Parathyroid adenoma (tissue), 2 donors: ENCODE data around the gene BTBD10.
A peak's percentile ranks its signal among the peaks of the same experiment; 100 is the strongest.

Experiments
- H2AFZ ChIP-seq: fragments of 300-600 bp; sonication (generic); one replicate; pipeline ENCODE4 v1.7.0; 2017; ENCODE audit warnings: antibody characterized with exemption, mild to moderate bottlenecking
- H3K27ac ChIP-seq: fragments of 300-600 bp; sonication (generic); one replicate; pipeline ENCODE4 v1.7.0; 2017
- H3K27me3 ChIP-seq: fragments of 300-600 bp; sonication (generic); one replicate; pipeline ENCODE4 v1.7.0; 2017; ENCODE audit warnings: low read length; ENCODE audit not compliant: control insufficient read depth, insufficient read depth
- H3K36me3 ChIP-seq: fragments of 300-600 bp; sonication (generic); one replicate; pipeline ENCODE4 v1.7.0; 2017; ENCODE audit warnings: low read length; ENCODE audit not compliant: control insufficient read depth, insufficient read depth
- H3K4me1 ChIP-seq: fragments of 300-600 bp; sonication (generic); one replicate; pipeline ENCODE4 v1.7.0; 2017; ENCODE audit warnings: control low read depth
- H3K4me2 ChIP-seq: fragments of 300-600 bp; sonication (generic); one replicate; pipeline ENCODE4 v1.7.0; 2017; ENCODE audit warnings: low read length
- H3K4me3 ChIP-seq: fragments of 300-600 bp; sonication (generic); one replicate; pipeline ENCODE4 v1.7.0; 2017; ENCODE audit warnings: low read depth, low read length
- H3K79me2 ChIP-seq: fragments of 300-600 bp; sonication (generic); one replicate; pipeline ENCODE4 v1.7.0; 2017; ENCODE audit warnings: control low read depth
- H3K9ac ChIP-seq: fragments of 300-600 bp; sonication (generic); one replicate; pipeline ENCODE4 v1.7.0; 2017; ENCODE audit warnings: mild to moderate bottlenecking
- H3K9me3 ChIP-seq: fragments of 300-600 bp; sonication (generic); one replicate; pipeline ENCODE4 v1.7.0; 2017; ENCODE audit warnings: low read length; ENCODE audit not compliant: control insufficient read depth
- CTCF ChIP-seq: fragments of 300-600 bp; sonication (generic); IDR thresholded peaks from one replicate; pipeline ENCODE4 v1.7.0; 2017; ENCODE audit warnings: antibody characterized with exemption, mild to moderate bottlenecking
- donor health status: primary hyperparathyroidism.

BTBD10 gene

GRCh38 chr11:13346470-13346869 lies 116.6 kb downstream of the BTBD10 start:
- no peaks in the 10 kb centered on the region for H3K36me3 ChIP-seq
- no peak for TF ChIP-seq CTCF
- no peak overlapping the region for H3K27ac ChIP-seq

GRCh38 chr11:13344818-13345217 lies 118.2 kb downstream of the BTBD10 start:
- no peak overlapping the region for H3K4me2 ChIP-seq
- H3K4me3 ChIP-seq = no peak overlapping the region
- no peak overlapping the region for H3K27ac ChIP-seq
- H2AFZ ChIP-seq = no peak overlapping the region
- H3K9ac ChIP-seq = no peak overlapping the region
- no peaks in the 10 kb centered on the region for H3K9me3 ChIP-seq
- TF ChIP-seq CTCF = no peak
- no peaks in the 10 kb centered on the region for H3K27me3 ChIP-seq
- H3K79me2 ChIP-seq = peaks cover 12% of the 10 kb centered on the region
- no peaks in the 10 kb centered on the region for H3K4me1 ChIP-seq
- no peaks in the 10 kb centered on the region for H3K36me3 ChIP-seq

More at GRCh38 chr11:13346470-13346869, 116.6 kb downstream of the BTBD10 start:
- Histone ChIP-seq H2AFZ (no peak overlapping the region), H3K27me3 (no peaks in the 10 kb centered on the region), H3K9me3 (no peaks in the 10 kb centered on the region), H3K4me1 (no peaks in the 10 kb centered on the region), H3K9ac (no peak overlapping the region), H3K4me2 (no peak overlapping the region), H3K79me2 (peaks cover 12% of the 10 kb centered on the region), H3K4me3 (no peak overlapping the region)

- Histone ChIP-seq H3K79me2 (peaks cover 12% of the 10 kb centered on the region), H3K36me3 (no peaks in the 10 kb centered on the region), H3K4me3 (no peak overlapping the region), H2AFZ (no peak overlapping the region), H3K9me3 (no peaks in the 10 kb centered on the region), H3K27ac (no peak overlapping the region), H3K4me1 (peaks cover 3% of the 10 kb centered on the region), H3K4me2 (no peak overlapping the region), H3K9ac (no peak overlapping the region), H3K27me3 (no peaks in the 10 kb centered on the region)
- peak; percentile 75 for TF ChIP-seq CTCF
These were observed 118.9 kb downstream of the BTBD10 start for GRCh38 chr11:13343931-13344717.

- H3K36me3 ChIP-seq = no peaks in the 10 kb centered on the region
- H3K27ac ChIP-seq = no peak overlapping the region
- H3K27me3 ChIP-seq = no peaks in the 10 kb centered on the region
- no peak for TF ChIP-seq CTCF
- H2AFZ ChIP-seq = no peak overlapping the region
- H3K4me3 ChIP-seq = no peak overlapping the region
- H3K79me2 ChIP-seq = peaks cover 12% of the 10 kb centered on the region
- H3K4me2 ChIP-seq = no peak overlapping the region
- H3K4me1 ChIP-seq = peaks cover 3% of the 10 kb centered on the region
- H3K9ac ChIP-seq = no peak overlapping the region
- H3K9me3 ChIP-seq = no peaks in the 10 kb centered on the region
These were observed 120.0 kb downstream of the BTBD10 start for GRCh38 chr11:13343067-13343466.

- TF ChIP-seq CTCF = no peak
These were observed 122.0 kb downstream of the BTBD10 start for GRCh38 chr11:13341026-13341425.

More at GRCh38 chr11:13341026-13341425, 122.0 kb downstream of the BTBD10 start:
- peaks cover 9% of the 10 kb centered on the region for H3K79me2 ChIP-seq
- H3K9me3 ChIP-seq = no peaks in the 10 kb centered on the region
- H3K4me3 ChIP-seq = no peak overlapping the region
- no peaks in the 10 kb centered on the region for H3K36me3 ChIP-seq
- H3K9ac ChIP-seq = no peak overlapping the region
- peaks cover 3% of the 10 kb centered on the region for H3K4me1 ChIP-seq
- H3K4me2 ChIP-seq = no peak overlapping the region
- no peaks in the 10 kb centered on the region for H3K27me3 ChIP-seq
- no peak overlapping the region for H2AFZ ChIP-seq
- no peak overlapping the region for H3K27ac ChIP-seq
